Activated CD4-positive, CD25-positive, alpha-beta regulatory T cell (primary cell): ENCODE measurements around the gene RNASE8.

Experiments
- DNase-seq, 4 experiments: peaks; one replicate each; lab custom pipeline; 2025; lab: John Stamatoyannopoulos, UW

RNASE8 gene

GRCh38 chr14:21072781-21073339, 15.2 kb downstream of the RNASE8 start:
- no peak for DNase-seq

- no peak for DNase-seq
Observed at GRCh38 chr14:21073921-21074320, 16.3 kb downstream of the RNASE8 start.

DNA sequence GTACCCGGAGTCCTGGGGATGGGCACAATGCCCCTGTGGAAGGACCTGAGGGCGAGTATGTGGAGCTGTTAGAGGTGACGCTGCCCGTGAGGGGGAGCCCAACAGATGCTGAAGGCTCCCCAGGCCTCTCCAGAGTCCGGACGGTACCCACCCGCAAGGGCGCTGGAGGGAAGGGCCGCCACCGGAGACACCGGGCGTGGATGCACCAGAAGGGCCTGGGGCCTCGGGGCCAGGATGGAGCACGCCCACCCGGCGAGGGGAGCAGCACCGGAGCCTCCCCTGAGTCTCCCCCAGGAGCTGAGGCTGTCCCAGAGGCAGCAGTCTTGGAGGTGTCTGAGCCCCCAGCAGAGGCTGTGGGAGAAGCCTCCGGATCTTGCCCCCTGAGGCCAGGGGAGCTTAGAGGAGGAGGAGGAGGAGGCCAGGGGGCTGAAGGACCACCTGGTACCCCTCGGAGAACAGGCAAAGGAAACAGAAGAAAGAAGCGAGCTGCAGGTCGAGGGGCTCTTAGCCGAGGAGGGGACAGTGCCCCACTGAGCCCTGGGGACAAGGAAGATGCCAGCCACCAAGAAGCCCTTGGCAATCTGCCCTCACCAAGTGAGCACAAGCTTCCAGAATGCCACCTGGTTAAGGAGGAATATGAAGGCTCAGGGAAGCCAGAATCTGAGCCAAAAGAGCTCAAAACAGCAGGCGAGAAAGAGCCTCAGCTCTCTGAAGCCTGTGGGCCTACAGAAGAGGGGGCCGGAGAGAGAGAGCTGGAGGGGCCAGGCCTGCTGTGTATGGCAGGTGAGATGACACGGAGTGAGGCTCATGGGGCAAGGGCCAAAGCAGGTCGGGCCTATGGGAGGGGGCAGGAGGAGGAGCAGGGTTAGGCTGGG, 17.0 kb downstream of the RNASE8 start:
- no peak for DNase-seq

DNA sequence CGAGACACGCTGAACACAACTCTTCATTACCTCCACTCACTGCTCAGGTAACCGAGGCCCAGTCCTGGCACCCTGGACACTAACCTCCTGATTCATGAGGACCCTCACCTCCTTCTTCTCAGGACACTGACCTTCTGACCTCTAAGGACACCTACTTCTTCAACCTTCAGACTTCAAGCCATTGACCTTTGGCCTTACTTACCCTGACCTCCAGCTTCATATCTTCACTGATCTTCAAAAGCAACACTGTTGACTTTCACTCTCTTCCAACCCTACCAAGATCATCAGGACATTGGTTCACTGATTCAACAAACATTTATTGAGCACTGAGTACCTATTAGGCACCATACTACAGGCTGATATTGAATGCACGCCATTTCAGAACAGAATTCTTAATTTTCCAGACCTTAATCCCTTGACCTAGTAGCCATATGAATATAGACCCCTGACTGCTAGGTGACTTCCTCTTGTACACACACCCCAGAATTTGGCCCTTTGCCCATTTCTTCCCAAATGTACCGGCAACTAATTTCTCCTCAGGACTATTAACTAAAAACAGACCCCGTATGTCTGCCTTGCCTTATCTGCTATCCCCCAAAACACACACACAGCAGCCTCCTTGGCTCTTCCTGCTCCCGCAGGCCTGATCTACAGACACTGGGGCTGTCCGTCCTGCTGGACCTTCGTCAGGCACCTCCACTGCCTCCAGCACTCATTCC, 18.3 kb downstream of the RNASE8 start:
- no peak for DNase-seq

GRCh38 chr14:21077672-21078071, 20.1 kb downstream of the RNASE8 start:
- no peak for DNase-seq

GRCh38 chr14:21078287-21078686, 20.7 kb downstream of the RNASE8 start:
- no peak for DNase-seq

DNA sequence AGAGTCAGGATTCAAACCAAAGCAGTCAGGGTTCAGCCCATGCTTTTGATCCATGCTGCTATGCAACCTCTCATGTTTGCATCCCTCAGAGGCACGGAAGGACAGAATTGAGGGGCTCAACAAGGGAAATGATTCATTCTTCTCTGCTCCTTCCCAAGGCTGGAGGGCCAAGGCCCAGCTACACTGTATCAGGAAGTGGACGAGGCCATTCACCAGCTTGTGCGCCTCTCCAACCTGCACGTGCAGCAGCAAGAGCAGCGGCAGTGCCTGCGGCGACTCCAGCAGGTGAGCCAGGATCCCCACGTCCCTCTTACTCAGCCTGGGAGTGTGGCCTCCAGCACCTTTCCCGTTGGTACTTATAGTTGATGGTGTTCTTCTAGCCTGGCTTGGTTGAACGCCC, 21.1 kb downstream of the RNASE8 start:
- DNase-seq: no peak

DNA sequence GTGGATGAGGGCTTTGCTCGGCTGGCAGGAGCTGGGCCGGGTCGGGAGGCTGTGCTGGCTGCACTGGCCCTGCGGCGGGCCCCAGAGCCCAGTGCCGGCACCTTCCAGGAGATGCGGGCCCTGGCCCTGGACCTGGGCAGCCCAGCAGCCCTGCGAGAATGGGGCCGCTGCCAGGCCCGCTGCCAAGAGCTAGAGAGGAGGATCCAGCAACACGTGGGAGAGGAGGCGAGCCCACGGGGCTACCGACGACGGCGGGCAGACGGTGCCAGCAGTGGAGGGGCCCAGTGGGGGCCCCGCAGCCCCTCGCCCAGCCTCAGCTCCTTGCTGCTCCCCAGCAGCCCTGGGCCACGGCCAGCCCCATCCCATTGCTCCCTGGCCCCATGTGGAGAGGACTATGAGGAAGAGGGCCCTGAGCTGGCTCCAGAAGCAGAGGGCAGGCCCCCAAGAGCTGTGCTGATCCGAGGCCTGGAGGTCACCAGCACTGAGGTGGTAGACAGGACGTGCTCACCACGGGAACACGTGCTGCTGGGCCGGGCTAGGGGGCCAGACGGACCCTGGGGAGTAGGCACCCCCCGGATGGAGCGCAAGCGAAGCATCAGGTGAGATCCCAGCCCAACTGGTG, 24.0 kb downstream of the RNASE8 start:
- no peak for DNase-seq

- DNase-seq: no peak
Observed at GRCh38 chr14:21083565-21084325, 26.1 kb downstream of the RNASE8 start.

GRCh38 chr14:21084396-21084795, 26.8 kb downstream of the RNASE8 start:
- DNase-seq: no peak

DNA sequence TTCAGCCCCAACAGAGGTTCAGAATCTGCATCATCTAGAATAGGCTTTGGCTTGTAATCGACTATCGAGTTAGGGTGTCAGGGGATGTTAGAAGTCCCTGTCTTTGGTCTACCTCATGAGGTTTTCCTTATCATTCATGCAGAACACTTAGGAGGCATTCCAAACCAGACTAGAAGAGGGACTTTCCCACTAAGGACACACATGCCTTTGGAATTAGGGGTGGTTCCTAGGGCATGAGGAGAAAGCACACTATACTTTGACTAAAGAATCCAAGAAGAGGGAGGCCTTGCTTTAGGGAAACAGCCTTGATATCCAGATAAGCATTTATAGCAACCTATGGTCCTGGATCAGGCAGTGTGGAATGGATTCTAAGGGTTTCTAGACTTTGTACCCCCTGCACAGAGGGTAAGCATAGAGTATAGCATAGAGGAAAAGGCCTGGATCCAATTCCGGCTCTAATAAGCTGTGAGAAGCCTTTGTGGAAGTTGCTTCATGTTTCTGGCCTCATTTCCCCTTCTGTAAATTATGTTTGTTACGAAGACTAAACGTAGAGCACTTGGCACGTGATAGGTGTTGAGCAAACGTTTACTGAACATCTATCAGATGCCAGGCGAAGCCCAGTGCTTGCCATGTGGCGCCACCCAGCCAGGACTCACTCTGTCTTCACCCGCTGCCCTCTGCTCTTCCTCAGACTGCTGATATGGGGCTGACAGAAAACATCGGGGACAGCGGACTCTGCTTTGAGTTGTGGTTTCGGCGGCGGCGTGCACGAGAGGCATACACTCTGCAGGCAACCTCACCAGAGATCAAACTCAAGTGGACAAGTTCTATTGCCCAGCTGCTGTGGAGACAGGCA, 27.6 kb downstream of the RNASE8 start:
- no peak for DNase-seq

- DNase-seq: no peak
Observed at GRCh38 chr14:21086908-21087293, 29.3 kb downstream of the RNASE8 start.

- DNase-seq: peak in 2 of 4 experiments; percentile 27 to 34
Observed at GRCh38 chr14:21087294-21088091, 29.9 kb downstream of the RNASE8 start.

DNA sequence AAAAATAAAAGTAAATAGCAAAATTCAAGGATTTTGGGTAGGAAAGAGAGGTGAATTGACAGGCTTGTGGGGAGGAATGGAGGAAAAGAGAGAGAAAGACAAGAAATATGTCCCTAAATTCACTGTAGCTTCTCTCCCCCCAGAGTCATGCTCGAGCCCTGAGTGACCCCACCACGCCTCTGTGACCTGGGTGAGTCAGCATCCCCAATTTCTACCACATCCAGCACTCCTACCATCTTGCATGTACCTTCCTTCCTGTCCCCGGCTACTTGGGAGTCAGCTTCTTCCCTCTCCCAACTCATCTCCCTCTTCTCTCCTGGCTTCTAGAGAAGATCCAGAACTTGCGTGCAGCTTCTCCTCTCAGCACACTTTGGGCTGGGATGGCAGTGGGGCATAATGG, 31.1 kb downstream of the RNASE8 start:
- no peak for DNase-seq

DNA sequence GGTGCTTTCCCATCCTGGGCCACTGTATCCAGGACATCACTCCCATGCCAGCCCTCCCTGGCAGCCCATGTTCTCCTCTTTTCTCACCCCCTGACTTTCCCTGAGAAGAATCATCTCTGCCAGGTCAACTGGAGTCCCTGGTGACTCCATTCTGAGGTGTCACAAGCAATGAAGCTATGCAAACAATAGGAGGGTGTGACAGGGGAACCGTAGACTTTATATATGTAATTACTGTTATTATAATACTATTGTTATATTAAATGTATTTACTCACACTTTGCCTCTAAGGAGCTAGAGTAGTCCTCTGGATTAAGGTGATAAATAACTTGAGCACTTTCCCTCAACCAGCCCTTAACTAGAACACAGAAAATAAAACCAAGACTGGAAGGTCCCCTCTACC, 31.6 kb downstream of the RNASE8 start:
- no peak for DNase-seq

DNA sequence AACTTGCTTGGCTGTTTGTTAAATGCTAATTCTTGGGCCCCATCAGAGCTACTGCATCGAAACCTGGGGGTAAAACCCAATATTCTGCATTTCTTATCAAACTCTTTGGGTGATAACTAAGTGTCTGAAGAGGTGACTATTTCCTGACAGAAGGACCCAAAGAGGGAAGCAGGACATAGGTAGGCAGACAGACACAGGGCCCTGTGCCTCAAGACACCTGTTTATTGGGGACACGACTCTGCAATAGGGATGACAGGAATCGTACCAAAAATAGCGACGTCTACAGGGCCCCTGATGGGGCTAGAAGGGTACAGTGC, 32.2 kb downstream of the RNASE8 start:
- no peak for DNase-seq

GRCh38 chr14:21090194-21090939, 32.7 kb downstream of the RNASE8 start:
- DNase-seq: no peak

GRCh38 chr14:21090940-21091663, 33.5 kb downstream of the RNASE8 start:
- DNase-seq: no peak

DNA sequence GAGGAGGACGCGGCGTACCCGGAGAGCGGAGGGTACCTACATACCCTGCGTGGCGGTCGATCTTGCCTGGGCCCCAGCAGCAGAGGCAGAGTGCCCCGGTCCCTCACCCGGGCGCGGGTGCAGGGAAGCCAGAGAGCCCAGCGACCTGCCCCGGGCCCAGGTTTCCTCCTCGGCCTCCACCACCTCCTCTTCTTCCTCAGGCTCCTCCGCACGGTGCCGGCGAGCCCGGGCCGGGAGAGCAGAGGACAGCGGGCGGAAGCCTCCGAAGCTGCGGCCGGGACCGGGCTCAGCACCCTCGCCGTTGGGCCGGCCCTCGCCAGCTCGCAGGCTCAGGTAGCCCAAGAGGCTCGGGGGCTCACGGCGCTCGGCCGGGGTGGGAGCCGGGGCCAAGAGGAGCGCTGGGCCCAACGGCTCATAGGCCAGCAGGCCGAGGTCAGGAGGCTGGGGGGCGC, 34.2 kb downstream of the RNASE8 start:
- DNase-seq: no peak
